Activated CD8-positive, alpha-beta memory T cell treated with anti-CD3 and anti-CD28 coated beads, Interleukin-2, amount 50 U/mL, for 1 hour (primary cell): ENCODE results near the gene ERMP1.
"Not testable (repeated sequence)": the region's sequence is repeated elsewhere in the genome, so short reads cannot be mapped to it uniquely, and the experiment has no call there.

Source experiments
- DNase-seq: peaks from one replicate; pipeline ENCODE4 v3.0.0-alpha.2; 2020; ENCODE audit errors: extremely low read depth

Gene ERMP1

DNA sequence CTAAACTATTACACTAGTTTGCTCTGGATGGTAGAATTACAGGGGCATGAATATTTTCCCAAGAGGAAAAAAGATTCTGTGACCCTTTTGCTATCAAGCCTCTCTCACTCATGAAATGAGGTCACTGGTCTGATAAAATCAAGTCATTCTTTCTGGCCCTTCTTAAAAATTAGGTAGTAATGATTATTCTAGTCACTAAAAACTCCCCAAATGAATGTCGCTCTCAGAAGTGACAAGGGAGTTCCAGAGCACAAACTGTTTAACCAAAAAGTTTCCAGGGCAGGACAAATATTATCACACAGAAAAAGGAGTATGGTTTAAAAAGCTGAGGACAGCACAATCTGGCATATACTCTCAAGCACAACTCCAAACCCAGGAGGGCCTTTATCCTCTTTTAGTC lies 12.5 kb downstream of the ERMP1 start:
- no peak for DNase-seq

DNA sequence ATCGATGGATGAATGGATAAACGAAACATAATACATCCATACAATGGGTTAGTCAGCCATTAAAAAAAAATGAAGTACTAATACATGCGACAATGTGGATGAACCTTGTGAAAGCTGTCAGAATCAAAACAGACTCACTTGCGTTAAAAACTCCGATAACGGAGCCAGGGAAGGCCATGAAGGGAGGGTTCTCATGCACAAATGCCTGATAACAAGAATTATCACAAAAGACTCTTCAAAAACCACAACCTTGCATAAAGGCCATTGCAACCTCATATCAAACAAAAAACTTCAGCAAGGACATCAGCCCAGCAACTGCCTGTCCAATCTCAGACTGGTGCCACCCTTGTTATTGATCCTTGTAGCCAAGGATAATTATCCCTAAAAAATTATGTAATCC lies 13.7 kb downstream of the ERMP1 start:
- no peak for DNase-seq

DNA sequence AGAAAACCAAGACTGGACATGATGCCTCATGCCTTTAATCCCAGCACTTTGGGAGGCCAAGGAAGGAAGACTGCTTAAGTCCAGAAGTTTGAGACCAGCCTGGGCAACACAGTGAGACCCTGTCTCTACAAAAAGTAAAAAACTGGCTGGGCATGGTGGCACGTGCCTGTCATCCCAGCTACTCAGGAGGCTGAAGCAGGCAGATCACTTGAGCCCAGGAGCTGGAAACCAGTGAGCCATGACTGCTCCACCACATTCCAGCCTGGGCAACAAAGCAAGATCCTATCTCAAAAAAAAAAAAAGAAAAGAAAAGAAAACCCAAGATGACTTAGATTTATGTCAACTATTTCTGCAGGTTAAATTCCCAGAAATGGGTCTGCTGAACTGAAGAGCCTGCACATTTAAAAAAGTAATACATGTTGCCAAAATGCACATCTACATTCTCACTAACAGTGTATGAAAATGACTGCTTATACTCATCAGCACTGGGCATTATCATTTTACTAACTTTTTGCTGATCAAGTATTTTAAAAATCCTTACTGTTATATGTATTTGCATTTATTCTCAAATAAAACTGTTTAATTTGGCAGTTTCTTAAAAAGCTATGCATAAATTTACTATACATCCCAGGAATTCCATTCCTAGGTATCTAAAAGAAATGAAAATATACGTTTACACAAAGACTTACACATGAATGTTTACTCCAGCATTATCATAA lies 14.3 kb downstream of the ERMP1 start:
- no peak for DNase-seq

GRCh38 chr9:5817862-5818261 lies 15.1 kb downstream of the ERMP1 start:
- DNase-seq, result no peak

GRCh38 chr9:5815461-5815860 lies 17.5 kb downstream of the ERMP1 start:
- DNase-seq, result no peak

DNA sequence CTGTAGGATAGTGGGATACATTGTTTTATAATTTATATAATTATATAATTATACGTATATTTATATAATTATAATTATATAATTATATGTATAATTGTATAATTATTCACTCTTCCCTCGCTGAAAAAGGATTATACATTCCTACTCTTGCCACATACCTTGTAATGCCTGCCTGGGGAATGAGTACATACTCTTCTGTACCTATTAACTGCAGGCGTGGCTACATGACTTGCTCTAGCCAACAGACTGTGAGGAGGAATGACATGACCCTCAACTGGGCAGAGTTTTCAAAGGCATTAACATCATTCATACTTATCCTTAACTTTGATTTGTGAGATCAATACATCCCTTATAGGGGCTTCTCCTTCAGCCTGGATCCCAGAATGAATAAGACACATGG lies 19.1 kb downstream of the ERMP1 start:
- no peak for DNase-seq

DNA sequence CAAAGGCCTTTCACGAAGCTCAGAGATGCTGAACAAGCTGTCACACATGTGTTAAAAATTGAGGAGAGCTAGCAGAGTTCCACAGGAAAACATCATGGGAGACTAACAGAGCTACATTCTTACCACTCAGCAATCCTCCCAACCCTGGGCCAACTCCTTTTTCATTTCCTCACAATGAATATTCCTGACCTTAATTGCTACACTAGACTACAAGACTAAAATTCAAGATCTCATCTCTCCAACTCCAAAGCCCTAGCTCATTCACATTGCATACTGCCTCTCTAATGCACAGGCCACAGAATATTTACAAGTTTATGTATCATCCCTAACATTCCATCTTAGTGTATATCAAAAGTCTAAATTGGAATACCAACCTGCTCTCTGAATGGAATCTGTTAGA lies 21.2 kb downstream of the ERMP1 start:
- no peak for DNase-seq

- no peak for DNase-seq
These were observed 27.4 kb downstream of the ERMP1 start for GRCh38 chr9:5805478-5805877.

DNA sequence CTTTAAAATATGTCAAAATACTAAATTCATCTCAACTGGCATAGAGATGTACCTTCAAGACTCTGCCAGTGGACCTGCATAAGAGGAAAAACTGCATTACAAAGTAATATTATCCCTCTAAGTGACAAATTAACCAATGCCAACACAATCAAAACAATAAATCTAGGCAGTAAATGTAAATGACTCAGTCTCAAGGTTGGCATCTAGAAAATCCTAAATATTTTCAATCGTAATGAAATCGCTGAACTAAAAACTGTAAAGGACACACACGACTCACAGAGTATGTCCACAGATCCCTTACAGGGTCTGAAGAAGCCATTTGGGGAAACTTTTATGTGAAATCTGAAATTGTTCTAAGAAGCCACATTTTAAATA lies 31.2 kb downstream of the ERMP1 start:
- DNase-seq, result no peak

DNA sequence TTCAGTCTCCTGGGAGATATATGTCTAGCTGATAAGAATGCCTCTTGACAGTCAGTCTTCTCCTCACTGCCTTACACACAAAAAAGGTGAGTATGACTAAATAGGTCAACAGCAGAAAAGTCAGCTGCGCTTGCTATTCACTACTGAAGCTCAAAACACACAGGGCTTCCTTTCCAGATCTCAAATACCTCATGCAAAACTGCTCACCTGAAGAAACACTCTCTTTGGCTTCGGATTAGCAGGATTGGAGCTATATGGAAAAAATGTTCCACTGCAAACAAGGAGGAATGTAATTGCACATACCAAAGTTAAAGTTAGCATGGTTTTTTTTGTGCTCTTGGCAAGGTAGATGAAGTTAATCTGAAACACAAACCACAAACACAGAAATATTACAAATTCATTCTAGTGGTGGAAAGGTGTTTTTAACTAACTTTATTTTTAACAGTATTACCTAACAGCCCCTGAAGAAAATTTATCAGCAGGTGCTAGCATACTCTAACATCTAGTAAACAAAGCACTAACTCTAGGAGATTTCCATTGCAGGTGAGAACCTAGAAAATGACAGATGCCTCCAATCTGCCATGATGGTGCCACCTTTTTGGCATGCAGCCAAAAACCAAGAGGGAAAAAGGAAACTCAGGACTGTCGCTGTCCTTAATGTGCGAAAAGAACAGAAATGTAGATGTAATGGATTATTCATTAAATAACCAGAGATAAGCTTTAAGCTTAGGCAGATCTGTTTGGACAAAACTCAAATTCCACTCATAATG lies 31.8 kb downstream of the ERMP1 start:
- no peak for DNase-seq

DNA sequence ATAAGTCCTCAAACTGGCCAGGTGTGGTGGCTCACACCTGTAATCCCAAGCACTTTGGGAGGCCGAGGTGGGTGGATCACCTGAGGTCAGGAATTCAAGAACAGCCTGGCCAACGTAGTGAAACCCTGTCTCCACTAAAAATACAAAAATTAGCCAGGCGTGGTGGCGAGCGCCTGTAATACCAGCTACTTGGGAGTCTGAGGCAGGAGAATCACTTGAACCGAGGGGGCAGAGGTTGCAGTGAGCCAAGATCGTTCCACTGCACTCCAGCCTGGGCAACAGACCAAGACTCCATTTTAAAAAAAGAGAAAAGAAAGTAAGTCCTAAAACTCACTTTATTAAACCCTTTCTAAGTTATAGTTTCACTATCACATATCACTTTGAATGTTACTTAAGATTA lies 32.5 kb downstream of the ERMP1 start:
- not testable (repeated sequence) for DNase-seq

- DNase-seq, result no peak
These were observed 33.6 kb downstream of the ERMP1 start for GRCh38 chr9:5799314-5799713.

DNA sequence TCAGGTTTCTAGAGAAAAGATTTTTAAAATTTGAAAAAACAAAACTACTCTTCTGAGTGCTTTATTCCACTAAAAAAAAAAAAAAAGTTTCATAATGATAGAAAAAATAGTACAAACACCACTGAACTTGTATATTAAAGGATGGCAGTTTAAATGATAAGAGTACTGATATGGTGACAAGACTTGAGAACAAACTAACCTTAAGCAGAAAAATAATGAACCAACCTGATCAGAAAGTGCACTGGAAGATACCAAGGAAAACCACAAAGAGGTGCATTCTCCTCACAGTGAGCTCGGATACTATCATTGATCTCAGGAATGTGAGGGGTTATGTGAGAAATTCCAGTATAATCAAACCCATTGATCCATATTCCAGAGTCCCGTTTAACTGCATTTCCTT lies 34.3 kb downstream of the ERMP1 start:
- no peak for DNase-seq

GRCh38 chr9:5796298-5796697 lies 36.6 kb downstream of the ERMP1 start:
- no peak for DNase-seq

DNA sequence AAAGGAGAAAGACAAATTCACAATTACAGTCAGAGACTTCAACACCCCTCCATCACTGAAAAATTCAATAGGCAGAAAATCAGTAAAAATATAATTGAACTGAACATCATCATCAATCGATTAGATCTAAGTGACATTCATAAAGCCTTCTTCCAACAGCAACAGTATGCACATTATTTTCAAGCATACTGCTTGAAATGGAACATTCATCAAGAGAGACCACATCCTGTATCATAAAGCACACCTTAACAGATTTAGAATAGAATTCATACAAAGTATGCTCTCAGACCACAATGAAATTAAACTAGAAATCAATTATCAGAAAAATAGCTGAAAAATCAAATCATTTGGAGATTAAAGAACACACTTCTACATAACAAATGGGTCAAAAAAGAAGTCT lies 39.1 kb downstream of the ERMP1 start:
- DNase-seq, result no peak

GRCh38 chr9:5791870-5792269 lies 41.0 kb downstream of the ERMP1 start:
- no peak for DNase-seq

GRCh38 chr9:5790923-5791322 lies 42.0 kb downstream of the ERMP1 start:
- DNase-seq, result no peak

- DNase-seq, result no peak
These were observed 43.4 kb downstream of the ERMP1 start for GRCh38 chr9:5789489-5789888.

DNA sequence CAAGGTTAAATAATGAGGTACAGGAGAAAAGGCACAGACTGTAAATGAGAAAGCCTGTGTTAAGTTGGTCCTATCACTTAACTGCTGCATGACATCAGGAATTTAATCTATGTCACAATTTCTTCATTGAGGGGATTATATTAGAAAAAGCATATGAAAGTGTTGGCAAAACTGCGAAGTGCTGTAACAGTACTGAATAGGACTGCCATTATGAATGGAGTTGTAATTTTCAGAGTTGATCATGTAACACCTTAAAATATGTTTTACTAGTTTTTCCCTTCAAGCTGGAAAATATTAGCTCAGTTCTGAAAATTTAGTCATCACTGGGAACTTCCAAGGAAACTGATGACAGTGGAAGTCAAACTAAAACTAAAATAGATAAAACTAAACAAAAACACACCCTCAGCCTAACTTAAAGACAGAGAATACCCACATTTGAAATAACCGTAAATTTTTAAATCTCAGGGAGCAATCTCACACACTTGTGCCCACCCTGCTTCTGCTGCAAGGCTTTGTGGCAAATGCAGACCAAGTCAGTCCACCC lies 45.1 kb downstream of the ERMP1 start:
- DNase-seq, result no peak

- DNase-seq, result no peak
These were observed 45.7 kb downstream of the ERMP1 start for GRCh38 chr9:5787220-5787619.

- no peak for DNase-seq
These were observed 46.4 kb downstream of the ERMP1 start for GRCh38 chr9:5786370-5787127.

DNA sequence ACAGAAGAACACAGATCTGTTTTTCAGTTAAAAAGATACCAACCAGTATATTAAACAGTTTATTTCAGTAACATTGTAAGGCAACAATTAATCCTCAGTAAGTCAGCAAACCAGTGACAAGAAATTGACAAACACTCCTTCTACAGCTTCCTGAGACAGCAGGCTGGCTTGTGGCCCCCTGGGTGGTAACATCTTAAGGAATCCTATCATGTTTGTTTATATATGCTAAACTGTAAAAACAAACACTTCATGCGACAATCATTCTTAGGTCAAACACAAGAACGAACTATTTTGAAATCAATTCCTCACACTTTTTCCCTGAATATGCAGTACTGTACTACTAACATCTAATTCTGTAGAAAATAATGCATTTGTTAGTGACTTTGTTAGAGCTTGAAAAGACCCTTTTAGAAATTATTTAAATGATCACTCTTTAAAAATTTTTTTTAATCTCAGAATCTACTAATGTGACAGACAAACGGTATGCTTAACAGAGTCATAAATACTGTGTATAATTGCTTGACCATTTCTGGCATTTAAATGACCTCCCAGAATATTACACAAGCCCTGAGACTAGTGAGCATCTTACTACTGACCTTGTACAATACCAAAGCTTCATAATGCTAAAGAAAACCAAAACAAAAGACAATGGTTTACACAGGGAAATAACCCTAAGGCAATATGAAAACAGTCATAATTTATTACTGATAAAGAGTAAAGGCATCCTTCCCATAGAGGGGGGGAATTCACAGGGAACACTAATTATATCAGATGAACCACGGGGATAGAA lies 48.2 kb downstream of the ERMP1 start:
- no peak for DNase-seq
